SK-N-SH (cell line): ENCODE results near the gene ASB18. TPM values are rescaled to one million over a fixed set of nuclear protein-coding genes. Genes with fewer than 3 reads are reported as not detected.

Experiments
- CTCF ChIA-PET: fragments of 300-600, 350-600 bp; formaldehyde crosslinking; extraction: SDS; loops from one replicate; lab custom pipeline; 2021; lab: Yijun Ruan, JAX
- POLR2A ChIA-PET: fragments of 350-600 bp; sonication (Branson Sonifier 250); formaldehyde crosslinking; extraction: SDS; loops from one replicate; lab custom pipeline; 2020; ENCODE audit warnings: antibody characterized with exemption, inconsistent platforms; lab: Yijun Ruan, JAX
- DNase-seq: peaks from one replicate; pipeline ENCODE4 v3.0.0; 2012
- H2AFZ ChIP-seq: fragments of 200-600 bp; sonication (generic); 2 replicates; pipeline ENCODE4 v1.8.1; 2016; ENCODE audit warnings: antibody characterized with exemption, mild to moderate bottlenecking, low read depth
- H3F3A ChIP-seq: fragments of 200-600 bp; sonication (generic); replicated peaks from 2 replicates; pipeline ENCODE3; 2016; ENCODE audit warnings: antibody characterized with exemption, mild to moderate bottlenecking; ENCODE audit not compliant: insufficient read depth
- H3K27ac ChIP-seq, 2 experiments: fragments of 200-500 bp in 1 of 2; fragments of 200-600 bp in 1 of 2; sonication (Bioruptor generic) in 1 of 2; sonication (generic), shearing (Covaris generic) in 1 of 2; 2 replicates each; pipeline versions ENCODE4 v1.5.1 to v1.6.1; 2014 to 2016; ENCODE audit warnings: low read depth in 2 of 2, inconsistent platforms in 1 of 2, low read length in 1 of 2, mild to moderate bottlenecking in 1 of 2, mixed read lengths in 1 of 2
- H3K27me3 ChIP-seq: fragments of 200-600 bp; sonication (generic), shearing (Covaris generic); 2 replicates; pipeline ENCODE4 v1.6.1; 2016; ENCODE audit warnings: mixed run types; ENCODE audit not compliant: insufficient read depth
- H3K36me3 ChIP-seq, 2 experiments: fragments of 200-500 bp in 1 of 2; fragments of 200-600 bp in 1 of 2; sonication (Bioruptor generic) in 1 of 2; sonication (generic) in 1 of 2; replicated peaks in 1 of 2; 2 replicates each; pipeline versions ENCODE3 to v1.5.1; 2014 to 2016; ENCODE audit warnings: low read length in 1 of 2, mild to moderate bottlenecking in 1 of 2; ENCODE audit not compliant: insufficient read depth in 2 of 2, control insufficient read depth in 1 of 2
- H3K4me1 ChIP-seq, 2 experiments: fragments of 200-500 bp in 1 of 2; fragments of 200-600 bp in 1 of 2; sonication (Bioruptor generic) in 1 of 2; sonication (generic), shearing (Covaris generic) in 1 of 2; 2 replicates each; pipeline versions ENCODE4 v1.5.1 to v1.6.1; 2014 to 2016; ENCODE audit warnings: low read depth in 1 of 2, low read length in 1 of 2, mixed run types in 1 of 2; ENCODE audit not compliant: insufficient read depth in 2 of 2, control insufficient read depth in 1 of 2
- H3K4me2 ChIP-seq: fragments of 200-600 bp; sonication (generic), shearing (Covaris generic); 2 replicates; pipeline ENCODE4 v1.6.1; 2017; ENCODE audit warnings: mixed run types
- H3K4me3 ChIP-seq, 2 experiments: fragments of 200-500 bp in 1 of 2; fragments of 200-600 bp in 1 of 2; sonication (Bioruptor generic) in 1 of 2; sonication (generic), shearing (Covaris generic) in 1 of 2; 2 replicates each; pipeline versions ENCODE4 v1.5.1 to v1.8.1; 2014 to 2016; ENCODE audit warnings: low read depth in 2 of 2, inconsistent platforms in 1 of 2, low read length in 1 of 2, mild to moderate bottlenecking in 1 of 2, mixed read lengths in 1 of 2, moderate library complexity in 1 of 2
- H3K79me2 ChIP-seq: fragments of 200-600 bp; sonication (generic); 2 replicates; pipeline ENCODE4 v1.8.1; 2017; ENCODE audit warnings: mild to moderate bottlenecking; ENCODE audit not compliant: insufficient read depth
- H3K9ac ChIP-seq: fragments of 200-600 bp; sonication (generic); 2 replicates; pipeline ENCODE4 v1.6.1; 2017; ENCODE audit warnings: mixed run types
- H3K9me2 ChIP-seq: fragments of 200-600 bp; sonication (generic); 2 replicates; pipeline ENCODE4 v1.6.1; 2017; ENCODE audit warnings: mixed run types
- H3K9me3 ChIP-seq: fragments of 200-600 bp; sonication (generic); 2 replicates; pipeline ENCODE4 v1.6.1; 2017; ENCODE audit warnings: mixed run types, mild to moderate bottlenecking, moderate library complexity
- H4K20me1 ChIP-seq: fragments of 200-600 bp; sonication (generic); 2 replicates; pipeline ENCODE4 v1.6.1; 2017; ENCODE audit warnings: mild to moderate bottlenecking, mixed run types; ENCODE audit not compliant: insufficient read depth
- CHD2 ChIP-seq: fragments of 150-350 bp; IDR thresholded peaks from 2 replicates; pipeline ENCODE4 v1.6.1; 2018; ENCODE audit warnings: low read length; ENCODE audit not compliant: partially characterized antibody
- EP300 ChIP-seq, 2 experiments: IDR thresholded peaks; 2 replicates each; pipeline versions ENCODE4 v1.4.0 to v1.6.1; 2012; ENCODE audit warnings: borderline replicate concordance in 1 of 2, low read depth in 1 of 2, low read length in 1 of 2
- EZH2phosphoT487 ChIP-seq: fragments of 200-600 bp; sonication (generic); IDR thresholded peaks from 2 replicates; pipeline ENCODE4 v1.6.1; 2017; ENCODE audit warnings: low read depth, mixed run types, mild to moderate bottlenecking, antibody characterized with exemption, moderate library complexity, borderline replicate concordance
- FOXJ3 ChIP-seq: sonication (generic); formaldehyde crosslinking; IDR thresholded peaks from 2 replicates; pipeline ENCODE4 v1.5.1; 2020; ENCODE audit warnings: mild to moderate bottlenecking, missing genetic modification reagents
- polyA plus RNA-seq, 3 experiments: library from polyadenylated mRNA; depleted of rRNA; stranded (reverse); fragments of >200 nt; gene quantifications; 2 replicates each; pipeline ENCODE4 v1.2.3, GENCODE V29; 2012
- TF ChIP-seq, protein P1 (sequence below): IDR thresholded peaks from 2 replicates; pipeline ENCODE4 v1.4.0; 2012; ENCODE audit warnings: low read depth, borderline replicate concordance
- TF ChIP-seq, protein P2 (sequence below): fragments of 150-350 bp; IDR thresholded peaks from 2 replicates; pipeline ENCODE4 v1.6.1; 2016; ENCODE audit warnings: mild to moderate bottlenecking, low read depth, low read length
- TF ChIP-seq, protein P3 (sequence below): fragments of 150-350 bp; IDR thresholded peaks from 2 replicates; pipeline ENCODE4 v1.6.1; 2017; ENCODE audit warnings: antibody characterized with exemption, low read length, low read depth, borderline replicate concordance
- TF ChIP-seq, protein P4 (sequence below): IDR thresholded peaks from 2 replicates; pipeline ENCODE4 v1.6.1; 2012; ENCODE audit warnings: mild to moderate bottlenecking, low read depth, low read length, moderate library complexity

Gene ASB18
- polyA plus RNA-seq, 1 of the 3 experiments (the other 2 are of a cell fraction) = not detected

DNA sequence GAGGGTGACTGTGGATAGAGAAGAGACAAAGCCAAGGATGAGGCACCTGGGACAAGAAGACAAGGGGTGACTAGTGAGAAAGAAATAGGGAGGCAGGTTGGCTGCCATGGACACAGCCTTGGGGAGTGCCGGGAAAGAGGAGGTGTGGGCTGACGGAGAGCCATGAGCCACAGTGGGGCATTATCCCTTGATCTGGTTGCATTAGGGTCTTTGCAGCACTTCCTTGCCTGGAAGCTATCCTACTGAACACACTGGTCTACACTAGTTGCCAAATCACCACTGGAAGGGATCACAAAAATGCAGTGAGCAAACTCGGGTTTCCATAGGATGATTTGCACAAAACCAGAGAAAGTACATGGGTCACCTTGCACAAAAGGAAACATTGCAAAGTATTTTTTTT lies 27.7 kb upstream of the ASB18 start (continued):
- TF ChIP-seq, protein P1, sequence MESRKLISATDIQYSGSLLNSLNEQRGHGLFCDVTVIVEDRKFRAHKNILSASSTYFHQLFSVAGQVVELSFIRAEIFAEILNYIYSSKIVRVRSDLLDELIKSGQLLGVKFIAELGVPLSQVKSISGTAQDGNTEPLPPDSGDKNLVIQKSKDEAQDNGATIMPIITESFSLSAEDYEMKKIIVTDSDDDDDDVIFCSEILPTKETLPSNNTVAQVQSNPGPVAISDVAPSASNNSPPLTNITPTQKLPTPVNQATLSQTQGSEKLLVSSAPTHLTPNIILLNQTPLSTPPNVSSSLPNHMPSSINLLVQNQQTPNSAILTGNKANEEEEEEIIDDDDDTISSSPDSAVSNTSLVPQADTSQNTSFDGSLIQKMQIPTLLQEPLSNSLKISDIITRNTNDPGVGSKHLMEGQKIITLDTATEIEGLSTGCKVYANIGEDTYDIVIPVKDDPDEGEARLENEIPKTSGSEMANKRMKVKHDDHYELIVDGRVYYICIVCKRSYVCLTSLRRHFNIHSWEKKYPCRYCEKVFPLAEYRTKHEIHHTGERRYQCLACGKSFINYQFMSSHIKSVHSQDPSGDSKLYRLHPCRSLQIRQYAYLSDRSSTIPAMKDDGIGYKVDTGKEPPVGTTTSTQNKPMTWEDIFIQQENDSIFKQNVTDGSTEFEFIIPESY = no peak
- TF ChIP-seq, protein P2, sequence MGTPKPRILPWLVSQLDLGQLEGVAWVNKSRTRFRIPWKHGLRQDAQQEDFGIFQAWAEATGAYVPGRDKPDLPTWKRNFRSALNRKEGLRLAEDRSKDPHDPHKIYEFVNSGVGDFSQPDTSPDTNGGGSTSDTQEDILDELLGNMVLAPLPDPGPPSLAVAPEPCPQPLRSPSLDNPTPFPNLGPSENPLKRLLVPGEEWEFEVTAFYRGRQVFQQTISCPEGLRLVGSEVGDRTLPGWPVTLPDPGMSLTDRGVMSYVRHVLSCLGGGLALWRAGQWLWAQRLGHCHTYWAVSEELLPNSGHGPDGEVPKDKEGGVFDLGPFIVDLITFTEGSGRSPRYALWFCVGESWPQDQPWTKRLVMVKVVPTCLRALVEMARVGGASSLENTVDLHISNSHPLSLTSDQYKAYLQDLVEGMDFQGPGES = no peak
- TF ChIP-seq FOXJ3 (CRISPR knock-in tag) = no peak
- TF ChIP-seq CHD2 = no peak
- TF ChIP-seq, protein P3, sequence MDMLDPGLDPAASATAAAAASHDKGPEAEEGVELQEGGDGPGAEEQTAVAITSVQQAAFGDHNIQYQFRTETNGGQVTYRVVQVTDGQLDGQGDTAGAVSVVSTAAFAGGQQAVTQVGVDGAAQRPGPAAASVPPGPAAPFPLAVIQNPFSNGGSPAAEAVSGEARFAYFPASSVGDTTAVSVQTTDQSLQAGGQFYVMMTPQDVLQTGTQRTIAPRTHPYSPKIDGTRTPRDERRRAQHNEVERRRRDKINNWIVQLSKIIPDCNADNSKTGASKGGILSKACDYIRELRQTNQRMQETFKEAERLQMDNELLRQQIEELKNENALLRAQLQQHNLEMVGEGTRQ = no peak
- no peak for TF ChIP-seq EP300 (IDR thresholded peaks at IDR 0.05; ENCODE audit: borderline replicate concordance in 1 of 2, low read depth in 1 of 2, low read length in 1 of 2)

DNA sequence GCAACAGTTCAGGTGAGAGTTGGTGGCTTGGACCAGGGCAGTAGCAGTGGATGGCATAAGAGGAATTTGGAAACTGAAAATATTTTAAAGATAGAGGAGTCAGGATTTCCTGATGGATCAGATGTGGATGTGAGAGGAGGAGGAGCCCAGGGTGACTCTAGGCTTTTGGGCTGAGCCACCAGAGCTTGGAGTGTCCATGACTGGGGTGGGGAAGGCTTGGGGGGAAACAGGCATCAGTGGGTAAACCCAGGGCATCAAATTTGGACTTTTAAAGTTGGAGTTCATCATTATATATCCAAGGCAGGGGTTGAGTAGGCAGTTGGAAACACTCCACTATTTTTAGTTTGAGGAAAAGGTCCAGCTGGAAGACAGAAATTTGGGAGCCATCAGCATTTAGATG lies 27.3 kb upstream of the ASB18 start:
- no peak for TF ChIP-seq EZH2phosphoT487
- TF ChIP-seq, protein P4, sequence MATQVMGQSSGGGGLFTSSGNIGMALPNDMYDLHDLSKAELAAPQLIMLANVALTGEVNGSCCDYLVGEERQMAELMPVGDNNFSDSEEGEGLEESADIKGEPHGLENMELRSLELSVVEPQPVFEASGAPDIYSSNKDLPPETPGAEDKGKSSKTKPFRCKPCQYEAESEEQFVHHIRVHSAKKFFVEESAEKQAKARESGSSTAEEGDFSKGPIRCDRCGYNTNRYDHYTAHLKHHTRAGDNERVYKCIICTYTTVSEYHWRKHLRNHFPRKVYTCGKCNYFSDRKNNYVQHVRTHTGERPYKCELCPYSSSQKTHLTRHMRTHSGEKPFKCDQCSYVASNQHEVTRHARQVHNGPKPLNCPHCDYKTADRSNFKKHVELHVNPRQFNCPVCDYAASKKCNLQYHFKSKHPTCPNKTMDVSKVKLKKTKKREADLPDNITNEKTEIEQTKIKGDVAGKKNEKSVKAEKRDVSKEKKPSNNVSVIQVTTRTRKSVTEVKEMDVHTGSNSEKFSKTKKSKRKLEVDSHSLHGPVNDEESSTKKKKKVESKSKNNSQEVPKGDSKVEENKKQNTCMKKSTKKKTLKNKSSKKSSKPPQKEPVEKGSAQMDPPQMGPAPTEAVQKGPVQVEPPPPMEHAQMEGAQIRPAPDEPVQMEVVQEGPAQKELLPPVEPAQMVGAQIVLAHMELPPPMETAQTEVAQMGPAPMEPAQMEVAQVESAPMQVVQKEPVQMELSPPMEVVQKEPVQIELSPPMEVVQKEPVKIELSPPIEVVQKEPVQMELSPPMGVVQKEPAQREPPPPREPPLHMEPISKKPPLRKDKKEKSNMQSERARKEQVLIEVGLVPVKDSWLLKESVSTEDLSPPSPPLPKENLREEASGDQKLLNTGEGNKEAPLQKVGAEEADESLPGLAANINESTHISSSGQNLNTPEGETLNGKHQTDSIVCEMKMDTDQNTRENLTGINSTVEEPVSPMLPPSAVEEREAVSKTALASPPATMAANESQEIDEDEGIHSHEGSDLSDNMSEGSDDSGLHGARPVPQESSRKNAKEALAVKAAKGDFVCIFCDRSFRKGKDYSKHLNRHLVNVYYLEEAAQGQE = no peak
- no peaks in the 10 kb centered on the region for H3F3A ChIP-seq
- H2AFZ ChIP-seq = no peak overlapping the region
- no peaks in the 10 kb centered on the region for H3K4me1 ChIP-seq
- no peak for DNase-seq
- POLR2A ChIA-PET = no interaction called here
- no peaks in the 10 kb centered on the region for H3K9me2 ChIP-seq
- no peaks in the 10 kb centered on the region for H3K27me3 ChIP-seq
- no peaks in the 10 kb centered on the region for H3K9me3 ChIP-seq
- no peaks in the 10 kb centered on the region for H3K36me3 ChIP-seq
- CTCF ChIA-PET = no interaction called here
- H4K20me1 ChIP-seq = no peaks in the 10 kb centered on the region
- no peak overlapping the region for H3K4me3 ChIP-seq
- no peak overlapping the region for H3K27ac ChIP-seq
- no peak overlapping the region for H3K4me2 ChIP-seq
- H3K79me2 ChIP-seq = no peaks in the 10 kb centered on the region
- no peak overlapping the region for H3K9ac ChIP-seq
